ENCODE measurements around the gene CBX1. TPM values are rescaled to one million over a fixed set of nuclear protein-coding genes. Genes with fewer than 3 reads are reported as not detected.

The CBX1 gene
- total RNA-seq, 1 donor from 2014 or later = 69.3 TPM

DNA sequence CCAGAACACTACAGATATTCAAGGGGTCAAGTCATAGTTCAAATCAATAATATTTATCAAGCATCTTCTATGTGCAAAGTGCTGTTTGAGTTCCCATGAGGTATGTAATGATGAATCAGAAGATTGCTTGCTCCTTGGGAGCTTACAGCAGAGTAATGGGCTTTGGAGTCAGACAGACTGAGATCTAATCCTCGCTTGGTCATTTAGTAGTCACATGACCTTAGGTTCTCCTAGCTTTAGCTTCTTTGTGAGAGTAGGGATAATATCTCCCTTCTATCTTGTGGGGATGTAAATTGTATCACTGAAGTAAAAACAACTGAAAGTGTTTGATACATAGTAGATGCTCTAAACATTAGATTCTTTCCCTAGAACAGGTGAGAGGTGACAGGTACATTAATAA lies 36.4 kb upstream of the CBX1 start:
- no peak overlapping the region for H3K4me3 ChIP-seq (ENCODE audit: insufficient read depth, low read depth, low read length)
- Mint-ChIP-seq H3K4me3 (ENCODE audit: unreplicated experiment) (no peak overlapping the region), H3K36me3 (ENCODE audit: low read depth, unreplicated experiment) (no peaks in the 10 kb centered on the region), H3K9me3 (ENCODE audit: unreplicated experiment) (no peaks in the 10 kb centered on the region), H3K4me1 (ENCODE audit: low read depth, unreplicated experiment) (peaks cover 9% of the 10 kb centered on the region), H3K27ac (ENCODE audit: unreplicated experiment) (no peak overlapping the region), H3K27me3 (ENCODE audit: low read depth, unreplicated experiment) (peaks cover 19% of the 10 kb centered on the region)
- no peak overlapping the region for H3K27ac ChIP-seq (ENCODE audit: low read depth, low read length)
- H3K4me1 ChIP-seq (ENCODE audit: insufficient read depth, low read length) = no peaks in the 10 kb centered on the region
- no peaks in the 10 kb centered on the region for H4K20me1 ChIP-seq (ENCODE audit: insufficient read depth, low read length)
- H3K36me3 ChIP-seq (ENCODE audit: insufficient read depth, low read length) = no peaks in the 10 kb centered on the region
- H3K79me2 ChIP-seq (ENCODE audit: insufficient read depth, low read length) = no peaks in the 10 kb centered on the region
- no peak for TF ChIP-seq CTCF (IDR thresholded peaks at IDR 0.05; ENCODE audit: insufficient read depth, low read depth, low read length)
- TF ChIP-seq EZH2 (IDR thresholded peaks at IDR 0.05; ENCODE audit: insufficient read depth, low read length) = no peak
- H3K9ac ChIP-seq (ENCODE audit: low read length) = no peak overlapping the region
- no peaks in the 10 kb centered on the region for H3K9me3 ChIP-seq (ENCODE audit: insufficient read depth, low read depth, low read length)
- DNase-seq (ENCODE audit: low read depth) (no peak), FAIRE-seq (no peak)
- H3K27me3 ChIP-seq (ENCODE audit: insufficient read depth, low read length) = peaks cover 36% of the 10 kb centered on the region
- no peak overlapping the region for H2AFZ ChIP-seq (ENCODE audit: low read depth, low read length)
- H3K4me2 ChIP-seq (ENCODE audit: low read length) = no peak overlapping the region

- H3K36me3 Mint-ChIP-seq (ENCODE audit: low read depth, unreplicated experiment) = no peaks in the 10 kb centered on the region
- Histone ChIP-seq H3K4me3 (ENCODE audit: insufficient read depth, low read depth, low read length) (no peak overlapping the region), H3K36me3 (ENCODE audit: insufficient read depth, low read length) (no peaks in the 10 kb centered on the region), H3K4me1 (ENCODE audit: insufficient read depth, low read length) (no peaks in the 10 kb centered on the region), H3K27me3 (ENCODE audit: insufficient read depth, low read length) (peaks cover 18% of the 10 kb centered on the region), H3K27ac (ENCODE audit: low read depth, low read length) (no peak overlapping the region), H3K9ac (ENCODE audit: low read length) (no peak overlapping the region), H3K79me2 (ENCODE audit: insufficient read depth, low read length) (no peaks in the 10 kb centered on the region), H3K4me2 (ENCODE audit: low read length) (no peak overlapping the region), H3K9me3 (ENCODE audit: insufficient read depth, low read depth, low read length) (no peaks in the 10 kb centered on the region), H2AFZ (ENCODE audit: low read depth, low read length) (no peak overlapping the region), H4K20me1 (ENCODE audit: insufficient read depth, low read length) (no peaks in the 10 kb centered on the region)
- H3K4me3 Mint-ChIP-seq (ENCODE audit: unreplicated experiment) = no peak overlapping the region
- no peak overlapping the region for H3K27ac Mint-ChIP-seq (ENCODE audit: unreplicated experiment)
- H3K4me1 Mint-ChIP-seq (ENCODE audit: low read depth, unreplicated experiment) = peaks cover 5% of the 10 kb centered on the region
- H3K27me3 Mint-ChIP-seq (ENCODE audit: low read depth, unreplicated experiment) = peaks cover 10% of the 10 kb centered on the region
- no peaks in the 10 kb centered on the region for H3K9me3 Mint-ChIP-seq (ENCODE audit: unreplicated experiment)
- DNase-seq (ENCODE audit: low read depth) (no peak), FAIRE-seq (no peak)
- TF ChIP-seq CTCF (IDR thresholded peaks at IDR 0.05; ENCODE audit: insufficient read depth, low read depth, low read length) (peak; percentile 10), EZH2 (IDR thresholded peaks at IDR 0.05; ENCODE audit: insufficient read depth, low read length) (no peak)
Measured at GRCh38 chr17:48134912-48135480, 33.7 kb upstream of the CBX1 start.

- Mint-ChIP-seq H3K27me3 (ENCODE audit: low read depth, unreplicated experiment) (peaks cover 4% of the 10 kb centered on the region), H3K36me3 (ENCODE audit: low read depth, unreplicated experiment) (no peaks in the 10 kb centered on the region), H3K27ac (ENCODE audit: unreplicated experiment) (no peak overlapping the region), H3K4me1 (ENCODE audit: low read depth, unreplicated experiment) (peaks cover 1% of the 10 kb centered on the region), H3K4me3 (ENCODE audit: unreplicated experiment) (no peak overlapping the region), H3K9me3 (ENCODE audit: unreplicated experiment) (no peaks in the 10 kb centered on the region)
- no peaks in the 10 kb centered on the region for H4K20me1 ChIP-seq (ENCODE audit: insufficient read depth, low read length)
- peaks cover 4% of the 10 kb centered on the region for H3K4me1 ChIP-seq (ENCODE audit: insufficient read depth, low read length)
- H3K4me2 ChIP-seq (ENCODE audit: low read length) = no peak overlapping the region
- no peaks in the 10 kb centered on the region for H3K9me3 ChIP-seq (ENCODE audit: insufficient read depth, low read depth, low read length)
- H3K36me3 ChIP-seq (ENCODE audit: insufficient read depth, low read length) = no peaks in the 10 kb centered on the region
- DNase-seq (ENCODE audit: low read depth) = no peak
- no peaks in the 10 kb centered on the region for H3K79me2 ChIP-seq (ENCODE audit: insufficient read depth, low read length)
- no peak overlapping the region for H2AFZ ChIP-seq (ENCODE audit: low read depth, low read length)
- H3K27me3 ChIP-seq (ENCODE audit: insufficient read depth, low read length) = peaks cover 6% of the 10 kb centered on the region
- H3K4me3 ChIP-seq (ENCODE audit: insufficient read depth, low read depth, low read length) = no peak overlapping the region
- no peak overlapping the region for H3K9ac ChIP-seq (ENCODE audit: low read length)
- no peak for FAIRE-seq
- no peak overlapping the region for H3K27ac ChIP-seq (ENCODE audit: low read depth, low read length)
- TF ChIP-seq EZH2 (IDR thresholded peaks at IDR 0.05; ENCODE audit: insufficient read depth, low read length) = no peak
- no peak for TF ChIP-seq CTCF (IDR thresholded peaks at IDR 0.05; ENCODE audit: insufficient read depth, low read depth, low read length)
Measured at GRCh38 chr17:48132385-48132784, 31.1 kb upstream of the CBX1 start.
